Astrocyte of the spinal cord (primary cell): ENCODE measurements around the gene CYP51A1.
"Not testable (repeated sequence)": the region's sequence is repeated elsewhere in the genome, so short reads cannot be mapped to it uniquely, and the experiment has no call there.

Experiments
- DNase-seq: peaks from one replicate; pipeline ENCODE4 v3.0.0; 2011; ENCODE audit warnings: low read depth, low spot score
- H3K4me3 ChIP-seq: 2 replicates; pipeline ENCODE4 v1.5.1; 2011; ENCODE audit warnings: low read depth, mild to moderate bottlenecking, low read length, moderate library complexity
- CTCF ChIP-seq: IDR thresholded peaks from 2 replicates; pipeline ENCODE4 v1.5.1; 2012; ENCODE audit warnings: low read depth, mild to moderate bottlenecking, low read length, inconsistent platforms
- in situ Hi-C: cut with HindIII; loops from 2 replicates; pipeline ENCODE4 v1.10.0; 2017; ENCODE audit warnings: low sequenced_read_pairs

Gene CYP51A1

GRCh38 chr7:92100534-92100933, 33.7 kb downstream of the CYP51A1 start:
- no peak overlapping the region for H3K4me3 ChIP-seq
- no peak for TF ChIP-seq CTCF
- in situ Hi-C loops, result no loop called here
- no peak for DNase-seq

GRCh38 chr7:92095380-92095779, 38.9 kb downstream of the CYP51A1 start:
- no peak overlapping the region for H3K4me3 ChIP-seq
- TF ChIP-seq CTCF, result no peak
- in situ Hi-C loops, result no loop called here
- DNase-seq, result no peak

GRCh38 chr7:92092210-92092609, 42.1 kb downstream of the CYP51A1 start:
- TF ChIP-seq CTCF, result no peak
- DNase-seq, result no peak
- H3K4me3 ChIP-seq, result no peak overlapping the region
- in situ Hi-C loops, result no loop called here

GRCh38 chr7:92088266-92088665, 46.0 kb downstream of the CYP51A1 start:
- DNase-seq, result no peak
- no peak for TF ChIP-seq CTCF
- in situ Hi-C loops, result no loop called here
- H3K4me3 ChIP-seq, result no peak overlapping the region

- in situ Hi-C loops, H3K4me3 ChIP-seq, DNase-seq: not testable (repeated sequence)
Measured at GRCh38 chr7:92083922-92084321, 50.4 kb downstream of the CYP51A1 start.

- no peak for TF ChIP-seq CTCF
- no peak for DNase-seq
- no peak overlapping the region for H3K4me3 ChIP-seq
- in situ Hi-C loops, result no loop called here
Measured at GRCh38 chr7:92076509-92076908, 57.8 kb downstream of the CYP51A1 start.

- in situ Hi-C loops, result no loop called here
- no peak for TF ChIP-seq CTCF
- no peak for DNase-seq
- H3K4me3 ChIP-seq, result no peak overlapping the region
Measured at GRCh38 chr7:92075455-92076158, 58.7 kb downstream of the CYP51A1 start.
